WTC11 (cell line): Measurements from ENCODE around the gene CFH.
"Not testable (repeated sequence)": the region's sequence is repeated elsewhere in the genome, so short reads cannot be mapped to it uniquely, and the experiment has no call there.

Source experiments
- NR2C2 ChIP-seq: sonication (generic); formaldehyde crosslinking; IDR thresholded peaks from 2 replicates; pipeline ENCODE4 v1.8.0; 2022; ENCODE audit warnings: mild to moderate bottlenecking, missing genetic modification reagents
- OVOL2 ChIP-seq: fragments of 250-450 bp; sonication (Bioruptor Pico); IDR thresholded peaks from 2 replicates; pipeline ENCODE4 v1.9.0; 2021; ENCODE audit warnings: mild to moderate bottlenecking, borderline replicate concordance
- SOX15 ChIP-seq: fragments of 250-450 bp; sonication (Bioruptor Pico); IDR thresholded peaks from 2 replicates; pipeline ENCODE4 v1.9.0; 2021; ENCODE audit warnings: mild to moderate bottlenecking
- TF ChIP-seq, protein P1 (sequence below): sonication (generic); formaldehyde crosslinking; IDR thresholded peaks from 2 replicates; pipeline ENCODE4 v1.8.1; 2023; ENCODE audit warnings: mild to moderate bottlenecking, missing genetic modification reagents, moderate library complexity
- TF ChIP-seq, protein P2 (sequence below): fragments of 200-600 bp; IDR thresholded peaks from 2 replicates; pipeline ENCODE4 v1.8.0; 2022; ENCODE audit warnings: antibody characterized with exemption
- TF ChIP-seq, protein P3 (sequence below): sonication (generic); formaldehyde crosslinking; IDR thresholded peaks from 2 replicates; pipeline ENCODE4 v1.8.1; 2022; ENCODE audit warnings: low read depth, missing genetic modification reagents, borderline replicate concordance

DNA sequence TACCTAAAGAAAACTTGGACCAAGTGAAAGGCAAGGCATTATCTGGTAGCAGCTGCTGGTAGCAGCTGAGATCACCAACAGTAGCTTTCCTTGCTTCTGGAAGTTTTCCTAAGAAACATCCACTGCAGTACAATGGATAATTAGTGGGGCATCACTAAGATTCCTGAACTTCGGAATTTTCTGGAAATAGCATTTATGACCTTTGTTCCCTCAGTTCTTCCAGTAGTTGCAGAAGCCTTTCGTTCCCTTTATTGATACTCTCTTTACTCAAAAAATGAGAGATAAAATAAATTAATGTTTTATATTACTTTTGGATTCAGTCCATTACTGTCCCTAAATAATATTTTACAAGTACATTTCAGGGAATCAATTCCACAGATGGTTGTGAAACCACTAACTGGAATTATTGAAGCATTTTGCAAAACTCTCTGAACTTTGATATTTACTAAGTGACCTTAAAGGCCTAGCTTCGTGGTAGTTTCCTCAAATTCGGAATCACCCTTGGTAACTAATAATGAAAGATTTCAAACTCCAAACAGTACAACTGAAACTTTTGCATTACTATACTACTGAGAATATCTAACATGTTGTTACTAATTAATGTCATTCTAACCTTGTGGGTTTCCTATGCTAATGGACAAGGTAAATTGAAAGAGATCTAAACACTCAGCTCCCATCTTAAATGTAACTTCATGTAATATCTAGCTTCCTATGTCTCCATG, 113.3 kb downstream of the CFH start:
- not testable (repeated sequence) for TF ChIP-seq SOX15 (CRISPR knock-in tag); NR2C2; OVOL2 (CRISPR knock-in tag)
- TF ChIP-seq, protein P1, sequence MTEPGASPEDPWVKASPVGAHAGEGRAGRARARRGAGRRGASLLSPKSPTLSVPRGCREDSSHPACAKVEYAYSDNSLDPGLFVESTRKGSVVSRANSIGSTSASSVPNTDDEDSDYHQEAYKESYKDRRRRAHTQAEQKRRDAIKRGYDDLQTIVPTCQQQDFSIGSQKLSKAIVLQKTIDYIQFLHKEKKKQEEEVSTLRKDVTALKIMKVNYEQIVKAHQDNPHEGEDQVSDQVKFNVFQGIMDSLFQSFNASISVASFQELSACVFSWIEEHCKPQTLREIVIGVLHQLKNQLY (CRISPR knock-in tag): not testable (repeated sequence)
- TF ChIP-seq, protein P2, sequence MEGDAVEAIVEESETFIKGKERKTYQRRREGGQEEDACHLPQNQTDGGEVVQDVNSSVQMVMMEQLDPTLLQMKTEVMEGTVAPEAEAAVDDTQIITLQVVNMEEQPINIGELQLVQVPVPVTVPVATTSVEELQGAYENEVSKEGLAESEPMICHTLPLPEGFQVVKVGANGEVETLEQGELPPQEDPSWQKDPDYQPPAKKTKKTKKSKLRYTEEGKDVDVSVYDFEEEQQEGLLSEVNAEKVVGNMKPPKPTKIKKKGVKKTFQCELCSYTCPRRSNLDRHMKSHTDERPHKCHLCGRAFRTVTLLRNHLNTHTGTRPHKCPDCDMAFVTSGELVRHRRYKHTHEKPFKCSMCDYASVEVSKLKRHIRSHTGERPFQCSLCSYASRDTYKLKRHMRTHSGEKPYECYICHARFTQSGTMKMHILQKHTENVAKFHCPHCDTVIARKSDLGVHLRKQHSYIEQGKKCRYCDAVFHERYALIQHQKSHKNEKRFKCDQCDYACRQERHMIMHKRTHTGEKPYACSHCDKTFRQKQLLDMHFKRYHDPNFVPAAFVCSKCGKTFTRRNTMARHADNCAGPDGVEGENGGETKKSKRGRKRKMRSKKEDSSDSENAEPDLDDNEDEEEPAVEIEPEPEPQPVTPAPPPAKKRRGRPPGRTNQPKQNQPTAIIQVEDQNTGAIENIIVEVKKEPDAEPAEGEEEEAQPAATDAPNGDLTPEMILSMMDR: not testable (repeated sequence)
- TF ChIP-seq, protein P3, sequence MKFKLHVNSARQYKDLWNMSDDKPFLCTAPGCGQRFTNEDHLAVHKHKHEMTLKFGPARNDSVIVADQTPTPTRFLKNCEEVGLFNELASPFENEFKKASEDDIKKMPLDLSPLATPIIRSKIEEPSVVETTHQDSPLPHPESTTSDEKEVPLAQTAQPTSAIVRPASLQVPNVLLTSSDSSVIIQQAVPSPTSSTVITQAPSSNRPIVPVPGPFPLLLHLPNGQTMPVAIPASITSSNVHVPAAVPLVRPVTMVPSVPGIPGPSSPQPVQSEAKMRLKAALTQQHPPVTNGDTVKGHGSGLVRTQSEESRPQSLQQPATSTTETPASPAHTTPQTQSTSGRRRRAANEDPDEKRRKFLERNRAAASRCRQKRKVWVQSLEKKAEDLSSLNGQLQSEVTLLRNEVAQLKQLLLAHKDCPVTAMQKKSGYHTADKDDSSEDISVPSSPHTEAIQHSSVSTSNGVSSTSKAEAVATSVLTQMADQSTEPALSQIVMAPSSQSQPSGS (CRISPR knock-in tag): not testable (repeated sequence)
